Testis (tissue), 3 donors: ENCODE data around the gene NUP153. TPM values are rescaled to one million over a fixed set of nuclear protein-coding genes. Genes with fewer than 3 reads are reported as not detected.

Experiments used
- DNase-seq: peaks from one replicate; pipeline ENCODE4 v3.0.0-alpha.2; 2019
- H3K27ac ChIP-seq, 2 donors: fragments of 200-600 bp; sonication (generic); one replicate each; pipeline ENCODE4 v1.5.1; 2019
- H3K27me3 ChIP-seq: fragments of 200-600 bp; sonication (generic); one replicate; pipeline ENCODE4 v1.5.1; 2019
- H3K36me3 ChIP-seq: fragments of 200-600 bp; sonication (generic); one replicate; pipeline ENCODE4 v1.5.1; 2017; ENCODE audit warnings: low read depth; ENCODE audit errors: missing control alignments
- H3K4me1 ChIP-seq: fragments of 200-600 bp; sonication (generic); one replicate; pipeline ENCODE4 v1.5.1; 2019
- H3K4me3 ChIP-seq, 2 donors: fragments of 200-600 bp; sonication (generic); one replicate each; pipeline ENCODE4 v1.5.1; 2017 to 2019
- H3K9me3 ChIP-seq: fragments of 200-600 bp; sonication (generic); one replicate; pipeline ENCODE4 v1.5.1; 2017
- CTCF ChIP-seq, 3 experiments: fragments of 450-650 bp in 2 of 3; fragments of 200-600 bp in 1 of 3; sonication (generic) in 1 of 3; IDR thresholded peaks; one replicate each; pipeline ENCODE4 v1.5.1; 2016 to 2019; ENCODE audit warnings: antibody characterized with exemption in 3 of 3, mild to moderate bottlenecking in 2 of 3, moderate library complexity in 1 of 3
- POLR2A ChIP-seq: fragments of 450-650 bp; IDR thresholded peaks from one replicate; pipeline ENCODE4 v1.6.1; 2017; ENCODE audit warnings: antibody characterized with exemption, mild to moderate bottlenecking, moderate library complexity
- WGBS, 2 donors: methylation state at CpG; one replicate each; pipeline ENCODE4 v1.1.5; 2018; 5-methylcytosine and 5-hydroxymethylcytosine counted together
- intact Hi-C: fragments of 100-400 bp; cut with DNase I; formaldehyde crosslinking; loops from one replicate; pipeline ENCODE4 v1.15.1; 2023; ENCODE audit warnings: low total_unique reads
- polyA plus RNA-seq: library from polyadenylated mRNA; stranded (reverse); fragments of 350-450 nt; fragmentation: Illumina TruSeq; extraction: RNeasy Lipid Tissue Mini Kit (QIAGEN cat#74804); gene quantifications from one replicate; pipeline ENCODE4 v1.2.3, GENCODE V29; 2014; ENCODE audit warnings: low read depth, low replicate concordance; ENCODE audit not compliant: insufficient read depth
- total RNA-seq, 2 donors: library from RNA; depleted of rRNA; stranded (reverse); fragments of >200 nt; gene quantifications; one replicate each; pipeline ENCODE4 v1.2.3, GENCODE V29; 2016

The NUP153 gene
- total and polyA plus RNA-seq, 3 donors from 2014 or later = 62.5 to 64.1 (median 63.2) TPM

GRCh38 chr6:17707371-17707651 lies 586 bp upstream of the NUP153 start:
- H3K9me3 ChIP-seq = no peaks in the 10 kb centered on the region
- H3K4me1 ChIP-seq = peaks cover 13% of the 10 kb centered on the region
- no peaks in the 10 kb centered on the region for H3K36me3 ChIP-seq
- intact Hi-C loops = no loop called here
- H3K27ac ChIP-seq = peak overlapping the region; percentile 97 to 98
- TF ChIP-seq CTCF (IDR thresholded peaks at IDR 0.05) (no peak), POLR2A (no peak)
- WGBS, 2 donors = 19 to 23% methylated on average over 5 of the region's 5 CpGs
- peak overlapping the region; percentile 87 to 91 for H3K4me3 ChIP-seq
- no peaks in the 10 kb centered on the region for H3K27me3 ChIP-seq
- no peak for DNase-seq

- DNase-seq = peak; percentile 59
- Histone ChIP-seq H3K4me3 (peak overlapping the region; percentile 87 to 91), H3K27me3 (no peaks in the 10 kb centered on the region), H3K4me1 (peaks cover 13% of the 10 kb centered on the region), H3K36me3 (no peaks in the 10 kb centered on the region), H3K27ac (peak overlapping the region; percentile 97 to 98), H3K9me3 (no peaks in the 10 kb centered on the region)
- WGBS, 2 donors = 0 to 1% methylated on average over 18 to 58 of the region's 58 CpGs
- TF ChIP-seq POLR2A = no peak
- no peak for TF ChIP-seq CTCF (IDR thresholded peaks at IDR 0.05)
- intact Hi-C loops = no loop called here
These were observed 746 bp downstream of the NUP153 start for GRCh38 chr6:17705778-17706579.

- Histone ChIP-seq H3K9me3 (no peaks in the 10 kb centered on the region), H3K36me3 (no peaks in the 10 kb centered on the region), H3K27me3 (no peaks in the 10 kb centered on the region), H3K4me3 (peak overlapping the region; percentile 87 to 91), H3K27ac (peak overlapping the region; percentile 97 to 98), H3K4me1 (peaks cover 17% of the 10 kb centered on the region)
- intact Hi-C loops = no loop called here
- no peak for DNase-seq
- WGBS, 2 donors = 0 to 1% methylated on average over 10 of the region's 10 CpGs
- TF ChIP-seq CTCF (IDR thresholded peaks at IDR 0.05) = no peak
- TF ChIP-seq POLR2A = no peak
These were observed 1.3 kb downstream of the NUP153 start for GRCh38 chr6:17705428-17705777.

GRCh38 chr6:17703256-17703694 lies 3.5 kb downstream of the NUP153 start:
- H3K4me1 ChIP-seq = peaks cover 19% of the 10 kb centered on the region
- no peaks in the 10 kb centered on the region for H3K27me3 ChIP-seq
- intact Hi-C loops = no loop called here
- no peaks in the 10 kb centered on the region for H3K9me3 ChIP-seq
- no peak overlapping the region for H3K27ac ChIP-seq
- no peak overlapping the region for H3K4me3 ChIP-seq
- H3K36me3 ChIP-seq = no peaks in the 10 kb centered on the region
- TF ChIP-seq POLR2A = no peak
- no peak for TF ChIP-seq CTCF (IDR thresholded peaks at IDR 0.05)
- no peak for DNase-seq
- WGBS, 2 donors = 59 to 74% methylated on average over 1 of the region's 1 CpG
